Gastrocnemius medialis (tissue), 4 donors: ENCODE measurements around the gene KRT27. TPM values are rescaled to one million over a fixed set of nuclear protein-coding genes. Genes with fewer than 3 reads are reported as not detected.

ENCODE experiments used
- ATAC-seq, 2 donors: fragments of 150-250 bp; one replicate each; pipeline ENCODE4 v1.9.1; 2016
- DNase-seq, 2 donors: peaks; one replicate each; pipeline ENCODE4 v3.0.0-alpha.2; 2019
- H3K27ac ChIP-seq, 4 donors: fragments of 200-600 bp; sonication (generic); 1 replicate in 1 of 4; 2 replicates in 3 of 4; pipeline ENCODE4 v1.5.1; 2016 to 2018; ENCODE audit warnings: mild to moderate bottlenecking in 2 of 4, moderate library complexity in 1 of 4
- H3K27me3 ChIP-seq, 3 donors: fragments of 200-600 bp; sonication (generic) in 2 of 3; 1 replicate in 1 of 3; 2 replicates in 2 of 3; pipeline versions ENCODE4 v1.5.1 to v1.6.0; 2016 to 2019; ENCODE audit warnings: mild to moderate bottlenecking in 1 of 3, moderate library complexity in 1 of 3
- H3K36me3 ChIP-seq, 2 donors: fragments of 200-600 bp; sonication (generic) in 1 of 2; one replicate each; pipeline ENCODE4 v1.5.1; 2017 to 2018
- H3K4me1 ChIP-seq, 2 donors: fragments of 200-600 bp; sonication (generic) in 1 of 2; one replicate each; pipeline ENCODE4 v1.5.1; 2016 to 2017; ENCODE audit warnings: mild to moderate bottlenecking in 2 of 2
- H3K4me3 ChIP-seq, 4 donors: fragments of 200-600 bp; sonication (generic) in 3 of 4; 1 replicate in 1 of 4; 2 replicates in 3 of 4; pipeline ENCODE4 v1.5.1; 2016 to 2019; ENCODE audit warnings: mild to moderate bottlenecking in 2 of 4
- H3K9me3 ChIP-seq, 3 donors: fragments of 200-600 bp; sonication (generic) in 2 of 3; 1 replicate in 1 of 3; 2 replicates in 2 of 3; pipeline ENCODE4 v1.5.1; 2016 to 2019
- POLR2A ChIP-seq, 2 donors: fragments of 450-650 bp; IDR thresholded peaks; one replicate each; pipeline ENCODE4 v1.6.1; 2017; ENCODE audit warnings: antibody characterized with exemption in 2 of 2, mild to moderate bottlenecking in 2 of 2, moderate library complexity in 2 of 2
- in situ Hi-C, 4 donors: fragments of 200-750 bp; cut with MboI; loops; one replicate each; pipeline versions ENCODE4 v1.15.0 to v1.8.0; 2017; ENCODE audit warnings: low sequenced_read_pairs in 4 of 4
- intact Hi-C: fragments of 100-400 bp; cut with DNase I; formaldehyde crosslinking; loops from one replicate; pipeline ENCODE4 v1.15.1; 2023; ENCODE audit warnings: low total_unique reads
- total RNA-seq, 4 donors: library from RNA; depleted of rRNA; stranded (reverse); fragments of >200 nt; gene quantifications; one replicate each; pipeline versions ENCODE4 v1.1.0 to v1.2.3, GENCODE V29; 2016
- TF ChIP-seq, protein P1 (sequence below), 5 experiments: fragments of 450-650 bp in 3 of 5; fragments of 200-600 bp in 2 of 5; sonication (generic) in 2 of 5; IDR thresholded peaks in 4 of 5; conservative IDR thresholded peaks in 1 of 5; 1 replicate in 4 of 5; 2 replicates in 1 of 5; pipeline ENCODE4 v1.5.1; 2016 to 2019; ENCODE audit warnings: antibody characterized with exemption in 5 of 5, mild to moderate bottlenecking in 3 of 5, moderate library complexity in 3 of 5

KRT27 gene
- total RNA-seq, 4 donors from 2014 or later = not detected

DNA sequence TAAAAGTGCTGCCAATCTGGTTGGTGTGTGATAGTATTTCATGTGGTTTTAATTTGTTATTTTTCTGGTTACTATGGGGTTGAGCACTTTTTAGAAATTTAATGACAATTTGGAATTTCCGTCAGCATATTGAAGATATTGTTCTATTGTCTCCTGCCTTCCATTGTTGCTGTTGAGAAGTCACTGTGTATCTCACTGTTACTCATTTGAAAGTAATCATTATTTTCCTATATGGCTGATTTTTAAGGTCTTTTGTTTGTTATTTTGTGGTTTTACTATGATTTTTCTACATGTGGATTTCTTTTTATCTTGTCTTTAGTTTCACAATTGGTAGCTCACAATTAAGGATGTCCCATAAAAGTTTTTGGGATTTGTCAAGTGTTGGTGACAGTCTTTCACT lies 18.6 kb downstream of the KRT27 start:
- intact Hi-C loops (no loop called here), in situ Hi-C loops (no loop called here)
- peaks cover 0 to 5% (median 0%) of the 10 kb centered on the region in 3 donors for H3K27me3 ChIP-seq
- TF ChIP-seq, protein P1, sequence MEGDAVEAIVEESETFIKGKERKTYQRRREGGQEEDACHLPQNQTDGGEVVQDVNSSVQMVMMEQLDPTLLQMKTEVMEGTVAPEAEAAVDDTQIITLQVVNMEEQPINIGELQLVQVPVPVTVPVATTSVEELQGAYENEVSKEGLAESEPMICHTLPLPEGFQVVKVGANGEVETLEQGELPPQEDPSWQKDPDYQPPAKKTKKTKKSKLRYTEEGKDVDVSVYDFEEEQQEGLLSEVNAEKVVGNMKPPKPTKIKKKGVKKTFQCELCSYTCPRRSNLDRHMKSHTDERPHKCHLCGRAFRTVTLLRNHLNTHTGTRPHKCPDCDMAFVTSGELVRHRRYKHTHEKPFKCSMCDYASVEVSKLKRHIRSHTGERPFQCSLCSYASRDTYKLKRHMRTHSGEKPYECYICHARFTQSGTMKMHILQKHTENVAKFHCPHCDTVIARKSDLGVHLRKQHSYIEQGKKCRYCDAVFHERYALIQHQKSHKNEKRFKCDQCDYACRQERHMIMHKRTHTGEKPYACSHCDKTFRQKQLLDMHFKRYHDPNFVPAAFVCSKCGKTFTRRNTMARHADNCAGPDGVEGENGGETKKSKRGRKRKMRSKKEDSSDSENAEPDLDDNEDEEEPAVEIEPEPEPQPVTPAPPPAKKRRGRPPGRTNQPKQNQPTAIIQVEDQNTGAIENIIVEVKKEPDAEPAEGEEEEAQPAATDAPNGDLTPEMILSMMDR (IDR thresholded peaks at IDR 0.05 in 4 of 5, conservative IDR thresholded peaks at IDR 0.05 in 1 of 5) = no peak
- no peak for TF ChIP-seq POLR2A (IDR thresholded peaks at IDR 0.05)
- H3K27ac ChIP-seq = no peak overlapping the region
- DNase-seq = no peak
- peaks cover 0 to 19% (median 9%) of the 10 kb centered on the region in 3 donors for H3K9me3 ChIP-seq
- no peak for ATAC-seq
- H3K36me3 ChIP-seq = no peaks in the 10 kb centered on the region
- no peak overlapping the region for H3K4me3 ChIP-seq
- H3K4me1 ChIP-seq = no peaks in the 10 kb centered on the region

DNA sequence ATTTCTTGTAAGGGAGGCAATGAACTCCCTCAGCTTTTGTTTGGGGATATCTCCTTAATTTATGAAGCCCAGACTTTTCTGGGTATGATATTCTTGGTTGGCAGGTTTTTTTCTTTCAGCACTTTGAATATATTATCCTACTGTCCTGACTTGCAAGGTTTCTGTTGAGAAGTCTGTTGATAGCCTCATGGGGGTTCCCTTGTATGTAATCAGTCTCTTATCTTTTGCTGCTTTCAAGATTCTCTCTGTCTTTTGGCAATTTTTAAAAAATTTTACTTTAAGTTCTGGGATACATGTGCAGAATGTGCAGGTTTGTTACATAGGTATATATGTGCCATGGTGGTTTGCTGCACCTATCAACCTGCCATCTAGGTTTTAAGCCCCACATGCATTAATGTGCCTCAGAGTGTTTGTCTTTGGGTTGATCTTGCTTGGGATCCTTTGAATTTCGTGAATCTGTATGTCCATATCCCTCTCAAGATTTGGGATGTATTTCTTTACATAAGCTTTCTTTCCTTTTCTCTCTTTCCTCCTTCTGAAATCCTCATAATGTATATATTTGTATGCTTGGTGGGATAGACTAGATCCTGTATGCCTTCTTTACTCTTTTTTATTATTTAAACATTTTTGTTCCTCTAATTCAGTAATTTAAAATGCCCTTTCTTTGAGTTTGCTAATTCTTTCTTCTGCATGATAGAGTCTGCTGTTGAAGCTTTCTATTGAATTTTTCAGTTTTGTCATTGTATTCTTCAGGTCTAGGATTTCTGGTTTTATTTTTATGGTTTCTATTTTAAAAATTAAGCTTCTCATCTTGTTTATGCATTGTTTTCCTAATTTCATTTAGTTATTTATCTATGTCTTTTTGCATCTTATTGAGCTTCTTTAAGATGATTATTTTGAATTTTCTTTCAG lies 22.0 kb downstream of the KRT27 start:
- peak overlapping the region in 1 of 4 donors; percentile 0 for H3K4me3 ChIP-seq
- H3K9me3 ChIP-seq = peaks cover 0 to 19% (median 9%) of the 10 kb centered on the region in 3 donors
- ATAC-seq (no peak), DNase-seq (no peak)
- peaks cover 0 to 5% (median 0%) of the 10 kb centered on the region in 3 donors for H3K27me3 ChIP-seq
- no peak overlapping the region for H3K27ac ChIP-seq
- H3K4me1 ChIP-seq = no peaks in the 10 kb centered on the region
- no peak for TF ChIP-seq POLR2A (IDR thresholded peaks at IDR 0.05)
- TF ChIP-seq, protein P1 (IDR thresholded peaks at IDR 0.05 in 4 of 5, conservative IDR thresholded peaks at IDR 0.05 in 1 of 5) = no peak
- intact Hi-C loops = no loop called here
- in situ Hi-C loops = no loop called here
- H3K36me3 ChIP-seq = no peaks in the 10 kb centered on the region

DNA sequence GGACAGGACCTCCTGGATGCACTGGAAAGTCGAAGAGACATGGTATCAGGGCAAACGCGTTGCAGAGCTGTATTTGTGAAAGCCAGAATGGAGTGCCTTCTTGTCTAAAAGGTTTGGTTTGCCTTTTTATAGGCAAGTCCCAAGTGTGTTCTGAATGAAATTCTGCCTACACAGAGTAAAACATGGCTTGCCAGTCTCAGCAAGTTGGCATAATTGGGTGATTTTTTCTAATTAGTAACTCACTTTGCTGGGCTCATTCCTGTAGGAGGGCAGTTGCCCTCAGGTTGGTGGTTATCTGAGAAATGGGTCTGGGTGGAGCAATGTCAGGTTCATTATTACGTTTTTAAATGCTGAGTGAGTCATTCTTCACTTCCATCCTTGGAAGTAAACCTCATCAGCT lies 27.1 kb downstream of the KRT27 start, which contains the start of gene KRT25:
Gene KRT25 (minus strand): TSS at position 101 of the 400 bp plus-strand sequence. CDS start 60 bp downstream, at position 41.
- H3K36me3 ChIP-seq = no peaks in the 10 kb centered on the region
- in situ Hi-C loops (no loop called here), intact Hi-C loops (no loop called here)
- H3K27me3 ChIP-seq = peaks cover 0 to 9% (median 8%) of the 10 kb centered on the region in 3 donors
- no peaks in the 10 kb centered on the region for H3K4me1 ChIP-seq
- TF ChIP-seq, protein P1 (IDR thresholded peaks at IDR 0.05 in 4 of 5, conservative IDR thresholded peaks at IDR 0.05 in 1 of 5) = no peak
- TF ChIP-seq POLR2A (IDR thresholded peaks at IDR 0.05) = no peak
- peaks cover 0 to 7% (median 6%) of the 10 kb centered on the region in 3 donors for H3K9me3 ChIP-seq
- no peak for DNase-seq
- no peak for ATAC-seq
- no peak within 1 kb of the TSS for H3K27ac ChIP-seq
- no peak within 1 kb of the TSS for H3K4me3 ChIP-seq

DNA sequence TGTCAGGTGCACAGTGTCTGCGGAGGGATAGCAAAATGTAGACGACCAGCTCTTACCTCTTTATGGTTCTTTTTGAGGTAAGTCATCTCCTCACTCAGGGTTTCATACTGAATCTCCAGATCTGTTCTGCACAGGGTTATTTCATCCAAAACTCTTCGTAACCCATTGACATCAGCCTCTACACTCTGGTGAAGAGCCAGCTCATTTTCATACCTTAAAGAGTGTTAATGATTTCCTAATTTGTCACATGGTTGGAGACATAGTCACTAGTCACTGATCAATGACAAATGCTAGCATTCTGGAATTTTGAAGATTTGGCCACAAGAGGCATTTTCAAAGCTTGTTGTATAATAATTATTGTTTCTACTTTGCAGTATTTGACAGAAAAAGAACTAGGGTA lies 28.5 kb downstream of the KRT27 start:
- in situ Hi-C loops = no loop called here
- TF ChIP-seq POLR2A (IDR thresholded peaks at IDR 0.05) = no peak
- TF ChIP-seq, protein P1 (IDR thresholded peaks at IDR 0.05 in 4 of 5, conservative IDR thresholded peaks at IDR 0.05 in 1 of 5) = no peak
- no peaks in the 10 kb centered on the region for H3K9me3 ChIP-seq
- H3K4me3 ChIP-seq = no peak overlapping the region
- H3K27ac ChIP-seq = no peak overlapping the region
- no peak for DNase-seq
- no peaks in the 10 kb centered on the region for H3K4me1 ChIP-seq
- H3K27me3 ChIP-seq = peaks cover 0 to 9% (median 3%) of the 10 kb centered on the region in 3 donors
- no peaks in the 10 kb centered on the region for H3K36me3 ChIP-seq
- no peak for ATAC-seq
- intact Hi-C loops = no loop called here
